Esophagus mucosa (tissue), 1 donor: ENCODE results near the gene GNPTAB. TPM values are rescaled to one million over a fixed set of nuclear protein-coding genes. Genes with fewer than 3 reads are reported as not detected.

Experiments
- ATAC-seq: fragments of 200-7000 bp; cut with Tn5 transposase; one replicate; pipeline ENCODE4 v1.9.1; 2020
- total RNA-seq: library from RNA; stranded (reverse); gene quantifications from one replicate; pipeline ENCODE4 v1.2.4, GENCODE V29; 2023
- donor health status: DM: yes; HTN: yes; CAD: no.

GNPTAB gene
- total RNA-seq, 1 donor from 2014 or later, result 18.4 TPM

- no peak for ATAC-seq
These were observed 100.9 kb downstream of the GNPTAB start for GRCh38 chr12:101729842-101730241.

DNA sequence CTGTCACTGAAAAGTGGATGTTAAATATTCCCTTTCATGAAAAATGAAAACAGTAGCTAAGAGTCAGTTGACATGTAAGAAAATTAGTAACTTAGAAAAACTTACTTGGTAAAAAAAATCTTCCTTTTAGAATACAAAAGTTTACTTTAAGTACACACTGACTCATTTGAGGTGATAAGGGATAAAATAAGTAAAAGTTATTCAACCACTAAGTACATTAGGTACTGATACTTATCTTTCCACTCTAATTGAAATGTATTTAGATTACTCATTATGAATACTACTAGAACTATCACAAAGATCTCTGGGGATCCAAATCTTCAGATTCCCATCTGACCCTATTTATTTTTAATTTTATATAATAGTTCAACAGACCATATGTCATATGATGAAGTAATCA lies 103.7 kb downstream of the GNPTAB start:
- ATAC-seq, result no peak

GRCh38 chr12:101722392-101722791 lies 108.4 kb downstream of the GNPTAB start:
- no peak for ATAC-seq

DNA sequence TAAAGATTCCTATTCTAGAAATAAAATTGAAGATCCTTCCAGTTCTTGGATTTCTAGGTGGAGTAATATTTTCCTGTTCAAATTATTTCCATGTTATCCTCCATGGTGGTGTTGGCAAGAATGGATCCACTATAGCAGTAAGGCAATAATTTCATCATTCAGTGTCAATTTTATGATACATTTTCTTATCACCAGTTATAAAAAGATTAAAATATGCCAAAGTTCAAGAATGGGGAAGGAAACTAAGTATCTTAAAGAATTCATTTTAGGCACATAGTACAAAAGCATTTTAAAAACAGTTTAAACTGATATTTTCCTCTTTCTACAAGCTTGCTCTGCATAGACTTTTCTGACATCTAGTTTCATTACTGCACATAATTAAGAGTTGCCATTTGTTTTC lies 110.6 kb downstream of the GNPTAB start:
- no peak for ATAC-seq

DNA sequence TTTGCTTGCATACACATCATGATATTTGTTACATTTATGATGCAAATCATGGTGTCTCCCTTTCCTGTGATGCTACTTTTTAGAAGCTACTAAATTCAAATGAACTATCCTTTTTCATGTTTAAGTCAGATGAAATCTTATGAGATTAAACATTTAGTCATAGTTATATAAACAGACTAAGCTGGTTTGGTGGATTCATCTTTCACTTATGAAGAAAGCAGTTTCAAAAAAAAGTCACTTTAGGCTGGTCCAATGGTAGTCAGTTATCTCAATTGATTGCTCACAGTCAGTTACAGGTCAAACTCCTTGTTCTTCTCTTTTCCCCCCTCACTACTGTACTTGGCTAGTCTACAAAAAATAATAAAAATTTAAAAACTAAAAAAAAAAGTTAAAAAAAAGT lies 111.2 kb downstream of the GNPTAB start:
- ATAC-seq, result no peak

- no peak for ATAC-seq
These were observed 115.8 kb downstream of the GNPTAB start for GRCh38 chr12:101714877-101715444.

- ATAC-seq, result no peak
These were observed 116.8 kb downstream of the GNPTAB start for GRCh38 chr12:101713930-101714329.

DNA sequence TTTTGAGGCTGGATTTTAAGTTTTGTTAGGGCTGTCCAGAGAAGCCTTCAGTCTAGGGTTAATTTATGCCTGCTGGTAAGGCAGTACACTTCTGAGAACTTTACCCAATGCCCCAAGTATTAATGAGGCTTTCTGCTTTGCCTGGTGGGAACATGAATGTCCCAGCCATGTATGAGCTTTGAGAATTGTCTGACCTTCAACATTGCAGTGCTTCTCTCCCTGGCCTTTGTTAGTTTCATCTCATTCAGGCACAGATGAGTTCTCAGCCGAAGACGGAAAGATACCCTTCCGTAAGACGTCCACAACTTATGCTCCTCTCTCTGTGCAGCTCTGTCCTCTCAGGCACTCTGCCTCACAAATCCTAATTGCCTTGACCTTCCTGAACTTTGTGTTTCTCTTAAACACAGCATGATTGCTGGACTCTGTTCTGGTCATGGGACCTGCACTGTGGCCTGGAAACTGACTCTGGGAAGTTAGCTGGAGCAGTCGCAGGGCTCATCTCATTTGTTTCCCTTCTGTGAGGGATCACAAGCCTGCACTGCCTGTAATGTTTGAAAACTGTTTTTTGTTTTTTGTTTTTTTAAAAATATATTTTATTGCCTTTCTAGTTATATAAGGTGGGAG lies 117.6 kb downstream of the GNPTAB start:
- no peak for ATAC-seq

DNA sequence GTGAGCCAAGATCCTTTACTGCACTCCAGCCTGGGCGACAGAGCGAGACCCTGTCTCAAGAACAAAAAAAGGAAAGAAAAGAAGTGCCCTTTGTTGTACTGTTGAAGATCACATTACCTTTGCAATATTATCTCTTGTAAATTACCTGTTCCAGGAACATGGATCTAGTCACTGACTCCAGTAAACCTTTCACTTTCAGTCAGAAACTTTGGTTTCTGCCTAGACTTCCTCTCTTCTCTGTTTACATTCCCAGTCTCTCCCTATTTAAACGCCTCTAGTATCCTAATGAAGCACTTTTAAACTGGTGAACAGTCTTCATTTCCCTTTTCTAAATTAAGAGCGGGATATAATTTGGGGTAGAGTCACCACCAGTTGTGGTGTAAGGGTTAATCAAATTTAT lies 120.5 kb downstream of the GNPTAB start:
- no peak for ATAC-seq

DNA sequence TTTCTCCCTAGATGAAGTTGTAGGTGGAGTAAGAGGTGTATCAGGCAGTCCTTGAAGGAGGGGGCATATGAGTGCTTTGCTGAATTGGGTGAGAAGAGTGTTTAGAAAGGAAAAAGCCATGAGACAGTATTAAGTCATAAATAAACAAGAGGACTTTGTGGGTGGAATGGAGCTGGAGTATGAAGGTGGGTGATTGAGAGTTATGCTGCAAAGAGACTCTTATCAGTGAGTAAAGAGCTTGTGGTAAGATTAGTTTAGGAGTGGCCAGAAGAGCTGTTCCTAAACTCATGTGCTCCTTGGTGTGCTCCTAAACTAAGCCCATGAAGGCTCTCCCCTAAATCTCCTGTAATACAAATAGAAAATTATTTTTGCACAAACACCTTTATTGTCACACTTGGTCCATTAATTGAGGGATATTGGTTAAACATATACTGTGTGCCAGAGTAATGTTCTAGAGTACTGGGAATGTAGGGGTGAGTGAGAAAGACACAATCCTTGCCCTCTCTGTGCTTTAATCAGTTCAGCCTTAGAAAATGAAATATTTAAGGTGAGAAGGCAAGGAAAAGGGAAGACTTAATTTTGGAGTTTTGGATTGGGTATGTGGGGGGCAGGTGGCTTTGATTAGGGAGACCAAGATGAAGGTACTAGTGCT lies 123.5 kb downstream of the GNPTAB start:
- no peak for ATAC-seq

GRCh38 chr12:101706403-101706802 lies 124.4 kb downstream of the GNPTAB start:
- no peak for ATAC-seq

GRCh38 chr12:101703487-101703886 lies 127.3 kb downstream of the GNPTAB start:
- ATAC-seq, result no peak

DNA sequence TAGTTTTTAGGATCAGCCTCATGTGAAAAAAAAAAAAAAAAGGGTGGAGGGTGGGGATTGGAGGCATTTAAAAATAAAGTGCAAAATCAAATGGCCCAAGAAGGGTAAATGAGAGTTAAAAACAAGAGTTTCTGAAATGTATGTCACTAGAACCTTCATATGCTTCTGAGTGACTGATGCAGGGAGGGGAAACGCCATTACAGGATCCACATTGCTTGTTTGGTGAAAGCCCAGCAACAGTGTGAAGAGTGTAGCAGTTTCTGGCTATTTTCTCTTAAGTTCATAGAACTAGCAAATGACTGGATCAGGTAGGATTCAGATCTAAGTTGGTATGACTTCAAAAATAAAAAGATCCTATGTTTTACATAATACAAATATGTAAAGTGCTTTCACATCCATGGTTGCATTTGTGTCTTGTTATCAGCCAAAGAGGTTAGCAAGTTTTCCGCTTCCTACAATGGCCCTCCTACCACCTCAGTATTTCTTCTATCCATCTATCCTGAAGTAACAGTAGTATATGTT lies 130.4 kb downstream of the GNPTAB start:
- no peak for ATAC-seq

DNA sequence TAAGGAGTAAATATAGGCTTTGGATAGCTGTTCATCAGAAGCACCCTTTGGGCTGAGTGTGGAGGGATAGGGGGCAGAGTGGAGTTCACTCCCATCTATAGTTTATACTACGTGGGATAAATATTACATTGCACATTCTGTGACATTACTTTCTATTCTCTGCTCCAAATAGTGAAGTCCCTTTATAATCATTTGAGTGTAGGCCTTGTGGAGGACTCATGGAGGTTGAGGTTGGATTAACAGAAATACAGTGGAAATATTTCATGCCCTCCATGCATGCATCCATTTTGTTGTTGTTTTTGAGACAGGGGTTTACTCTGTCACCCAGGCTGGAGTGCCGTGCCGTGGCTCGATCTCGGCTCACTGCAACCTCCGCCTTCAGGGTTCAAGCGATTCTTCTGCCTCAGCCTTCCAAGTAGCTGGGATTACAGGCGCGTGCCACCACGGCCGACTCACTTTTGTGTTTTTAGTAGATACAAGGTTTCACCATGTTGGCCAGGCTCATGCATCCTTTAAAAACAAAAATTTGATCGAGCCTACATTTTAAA lies 131.9 kb downstream of the GNPTAB start:
- ATAC-seq, result no peak

DNA sequence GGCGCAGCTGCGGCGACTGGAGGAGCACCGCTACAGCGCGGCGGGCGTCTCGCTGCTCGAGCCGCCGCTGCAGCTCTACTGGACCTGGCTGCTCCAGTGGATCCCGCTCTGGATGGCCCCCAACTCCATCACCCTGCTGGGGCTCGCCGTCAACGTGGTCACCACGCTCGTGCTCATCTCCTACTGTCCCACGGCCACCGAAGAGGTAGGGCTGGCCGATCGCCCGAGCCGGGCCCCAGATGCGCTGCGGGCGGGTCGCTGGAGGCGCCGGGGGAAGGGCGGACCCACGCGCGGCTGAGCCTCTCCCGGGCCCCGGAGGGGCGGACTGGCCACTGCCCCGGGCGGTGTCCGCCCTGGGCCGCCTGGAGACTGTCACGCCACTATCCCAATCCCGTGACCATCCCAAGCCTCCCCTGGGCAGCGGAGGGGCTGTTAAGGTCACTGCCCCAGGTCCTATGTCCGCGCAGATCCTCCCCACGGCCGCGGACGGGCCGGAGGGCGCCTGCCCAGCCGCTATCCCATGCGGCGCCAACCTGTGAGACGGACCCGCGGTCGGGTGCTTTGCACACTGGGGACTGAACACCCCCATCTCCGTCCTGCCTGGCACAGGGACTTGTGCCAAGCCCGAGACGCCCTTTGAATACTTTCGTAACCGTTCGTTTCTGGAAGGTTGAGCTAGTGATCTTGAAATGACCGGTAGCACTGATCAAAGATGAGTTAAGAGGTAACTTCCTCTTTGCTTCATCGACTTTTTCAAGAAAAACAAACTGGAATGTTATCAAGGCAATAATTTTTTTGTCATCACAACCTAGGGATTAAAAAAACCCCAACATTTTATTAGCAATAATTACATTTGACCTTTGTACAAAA lies 132.6 kb downstream of the GNPTAB start:
- peak; percentile 34 for ATAC-seq

DNA sequence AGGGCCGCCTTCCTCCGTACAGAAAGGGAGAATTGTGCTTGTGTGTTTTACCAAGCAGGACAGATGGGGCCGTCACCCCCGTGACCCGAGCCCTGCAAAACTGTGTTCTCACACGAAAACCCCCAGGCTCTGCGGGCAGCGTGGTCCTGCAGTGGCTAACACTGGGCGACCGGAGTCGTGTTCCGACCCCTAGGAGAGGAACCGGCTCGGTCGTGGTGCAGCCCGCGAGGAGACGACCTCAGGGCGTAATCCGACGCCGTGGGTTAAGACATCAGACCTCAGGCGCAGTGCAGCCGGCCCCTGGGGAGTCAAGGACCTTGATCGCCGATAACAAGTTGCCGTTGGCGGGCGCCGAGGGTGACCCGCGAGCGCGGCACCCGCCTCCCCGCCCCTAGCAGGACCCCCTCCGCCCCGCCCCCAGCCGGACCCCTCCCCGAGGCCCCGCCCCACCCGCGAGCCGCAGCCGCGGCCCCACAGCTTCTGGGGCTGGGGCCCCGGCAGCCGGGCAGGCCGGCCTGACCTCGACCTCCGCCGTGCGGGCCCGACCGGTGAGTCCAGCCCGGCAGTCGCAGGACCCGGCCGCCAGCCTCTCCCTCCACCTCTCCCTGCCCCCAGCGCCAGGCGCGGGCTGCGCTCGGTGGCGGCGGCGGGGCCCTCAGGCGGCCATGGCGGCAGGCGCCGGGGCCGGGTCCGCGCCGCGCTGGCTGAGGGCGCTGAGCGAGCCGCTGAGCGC lies 133.4 kb downstream of the GNPTAB start, which contains the start of gene CHPT1:
CHPT1 (plus strand) TSS at position 444 of the 733 bp plus-strand sequence; CDS start at position 666, 222 bp downstream.
- ATAC-seq, result peak; percentile 71

- ATAC-seq, result peak; percentile 37
These were observed 134.2 kb downstream of the GNPTAB start for GRCh38 chr12:101696251-101697196.

GRCh38 chr12:101695706-101696105 lies 135.1 kb downstream of the GNPTAB start:
- ATAC-seq, result peak; percentile 50
